GM21576 (cell line): Measurements from ENCODE around the gene SEC14L3.
"Not testable (repeated sequence)": the region's sequence is repeated elsewhere in the genome, so short reads cannot be mapped to it uniquely, and the experiment has no call there.

ENCODE experiments used
- ATAC-seq: cut with Tn5 transposase; IDR thresholded peaks from one replicate; pipeline ENCODE4 v1.9.1; 2021; ENCODE audit warnings: mild to moderate bottlenecking, moderate library complexity; ENCODE audit not compliant: unreplicated experiment

The SEC14L3 gene

DNA sequence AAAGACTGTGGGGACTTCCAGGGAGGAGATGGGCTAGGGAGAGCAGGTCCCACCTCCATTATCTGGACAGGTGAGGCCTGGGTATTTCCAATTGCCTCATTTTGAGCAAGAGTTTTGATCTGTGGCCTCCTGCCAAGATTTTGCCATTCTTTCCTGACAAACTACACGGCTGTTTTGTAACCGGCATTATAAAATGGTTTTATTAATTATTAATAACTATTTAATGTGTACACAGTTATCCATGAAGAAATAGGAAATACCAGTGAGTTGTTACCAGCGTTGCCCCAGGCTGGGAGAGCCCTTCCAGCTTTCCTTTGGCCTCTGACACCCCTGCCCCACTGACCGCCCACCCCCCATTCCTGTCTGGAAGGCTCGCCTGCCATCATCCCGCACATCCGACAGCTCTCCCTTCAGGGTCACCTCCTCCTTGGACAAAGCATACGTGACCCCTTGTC is 14.9 kb upstream of the SEC14L3 start:
- ATAC-seq: no peak

DNA sequence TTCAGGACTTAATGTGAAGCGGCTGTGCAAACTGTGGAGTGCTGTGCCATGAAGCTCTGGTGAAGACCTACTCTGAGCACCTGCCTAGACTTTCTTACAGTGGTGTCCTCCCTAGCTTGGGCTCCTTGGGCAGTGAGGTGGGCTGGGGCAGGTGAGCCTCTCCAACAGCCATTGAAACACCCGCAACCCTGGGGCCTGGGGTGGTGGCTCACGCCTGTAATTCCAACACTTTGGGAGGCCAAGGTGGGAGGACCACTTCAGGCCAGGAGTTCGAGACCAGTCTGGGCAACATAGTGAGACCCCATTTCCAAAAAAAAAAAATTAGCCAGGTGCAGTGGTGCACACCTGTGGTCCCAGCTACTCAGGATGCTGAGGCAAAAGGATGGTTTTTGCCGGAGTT is 14.3 kb upstream of the SEC14L3 start:
- no peak for ATAC-seq

- ATAC-seq: no peak
Observed at GRCh38 chr22:30485362-30485988, 13.7 kb upstream of the SEC14L3 start.

GRCh38 chr22:30483169-30483568 is 11.4 kb upstream of the SEC14L3 start:
- ATAC-seq: no peak

GRCh38 chr22:30481711-30482110 is 9.9 kb upstream of the SEC14L3 start:
- ATAC-seq: no peak

DNA sequence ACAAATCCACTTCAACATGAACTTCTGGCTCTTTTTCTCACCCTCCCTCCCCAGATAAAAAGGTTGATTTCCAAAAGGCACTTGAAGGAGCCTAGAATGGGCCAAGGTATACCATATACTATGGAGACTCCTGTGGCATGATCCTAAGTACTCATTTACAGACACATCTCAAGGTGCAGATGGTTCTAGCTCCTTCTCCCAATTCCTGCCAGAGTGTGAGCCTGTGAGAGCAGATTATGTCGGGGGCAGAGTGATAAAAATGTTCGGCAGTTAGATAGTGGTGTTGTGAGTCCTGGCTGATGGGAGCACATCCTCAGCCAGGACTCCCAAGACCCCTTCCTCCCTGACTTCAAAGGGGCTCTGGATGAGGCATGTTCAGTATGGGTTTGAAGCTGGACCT is 8.2 kb upstream of the SEC14L3 start:
- ATAC-seq: no peak

DNA sequence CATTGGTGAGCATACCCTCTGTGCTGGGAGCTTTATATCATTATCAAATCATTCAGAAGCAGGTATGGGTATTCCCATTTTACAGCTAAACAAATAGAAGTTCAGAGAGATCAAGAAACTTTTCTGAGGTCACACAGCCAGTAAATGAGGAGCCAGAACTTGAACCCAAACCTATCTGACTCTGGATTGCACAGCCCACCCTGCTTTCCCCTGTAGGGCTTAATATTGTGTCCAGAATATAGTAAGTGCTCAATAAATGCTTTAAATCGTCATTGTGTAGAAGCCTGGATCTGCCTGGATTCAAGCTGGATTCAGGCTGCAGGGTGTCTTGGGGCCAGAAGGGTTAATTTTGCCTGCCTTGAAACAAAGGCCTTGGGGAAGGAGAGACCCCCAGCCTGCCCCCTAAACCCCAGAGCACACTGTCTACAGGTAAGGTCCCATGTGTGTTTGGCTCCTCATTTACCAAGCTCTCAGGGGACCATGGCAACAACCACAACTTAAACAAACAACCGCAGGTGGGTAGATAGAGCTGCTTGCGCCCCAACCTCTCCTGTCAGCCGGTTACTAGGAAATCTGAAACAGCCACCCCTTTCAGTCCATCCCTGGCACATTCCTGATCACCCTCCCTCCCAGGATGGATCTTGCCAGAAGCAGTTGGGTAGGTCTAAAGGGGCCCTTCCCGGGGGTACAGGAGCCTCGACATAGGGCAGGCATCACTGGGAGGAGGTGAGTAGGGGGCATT is 3.0 kb upstream of the SEC14L3 start:
- no peak for ATAC-seq

DNA sequence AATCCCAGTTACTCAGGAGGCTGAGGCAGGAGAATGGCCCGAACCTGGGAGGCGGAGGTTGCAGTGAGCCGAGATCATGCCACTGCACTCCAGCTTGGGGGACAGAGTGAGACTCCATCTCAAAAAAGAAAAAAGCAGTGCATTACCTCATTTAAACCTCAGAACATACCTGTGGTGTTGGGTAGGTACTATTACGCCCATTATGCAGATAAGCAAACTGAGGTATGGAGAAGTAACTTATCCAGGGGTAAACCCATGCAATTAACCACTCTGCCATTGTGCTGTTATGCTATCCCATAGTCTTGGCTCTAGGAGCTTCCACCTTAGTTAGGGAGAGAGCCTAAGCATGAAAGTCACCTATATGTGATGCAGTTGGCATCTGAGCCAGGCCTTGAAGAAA is 2.3 kb upstream of the SEC14L3 start:
- no peak for ATAC-seq

GRCh38 chr22:30472994-30473720 is 1.3 kb upstream of the SEC14L3 start:
- ATAC-seq: no peak

- no peak for ATAC-seq
Observed at GRCh38 chr22:30470655-30471054, 1.2 kb downstream of the SEC14L3 start.

- no peak for ATAC-seq
Observed at GRCh38 chr22:30469165-30469564, 2.7 kb downstream of the SEC14L3 start.

- not testable (repeated sequence) for ATAC-seq
Observed at GRCh38 chr22:30460555-30460954, 11.3 kb downstream of the SEC14L3 start.

DNA sequence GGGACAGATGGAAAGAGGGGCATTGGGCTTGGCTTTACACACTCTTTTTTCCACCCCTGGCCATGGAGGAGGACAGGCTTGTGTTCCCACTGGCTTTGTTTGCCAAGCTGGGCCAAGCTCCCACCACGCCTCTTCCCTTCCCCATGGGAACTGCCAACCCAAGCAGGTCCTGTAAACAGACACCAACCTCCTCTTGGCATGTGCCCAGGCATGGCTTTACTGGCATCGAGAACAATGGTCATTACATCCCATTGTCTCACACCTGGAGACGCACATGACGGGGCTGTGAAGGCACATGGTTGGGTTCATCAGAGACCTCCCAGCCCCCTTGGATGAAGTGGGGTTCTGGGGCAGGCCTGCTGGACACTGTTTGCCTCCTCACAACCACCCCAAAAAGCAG is 11.7 kb downstream of the SEC14L3 start:
- no peak for ATAC-seq

GRCh38 chr22:30459181-30460052 is 12.4 kb downstream of the SEC14L3 start:
- no peak for ATAC-seq

GRCh38 chr22:30457981-30458380 is 13.8 kb downstream of the SEC14L3 start:
- no peak for ATAC-seq

GRCh38 chr22:30455075-30455840 is 16.6 kb downstream of the SEC14L3 start:
- no peak for ATAC-seq

GRCh38 chr22:30453731-30454510 is 17.9 kb downstream of the SEC14L3 start:
- ATAC-seq: no peak

DNA sequence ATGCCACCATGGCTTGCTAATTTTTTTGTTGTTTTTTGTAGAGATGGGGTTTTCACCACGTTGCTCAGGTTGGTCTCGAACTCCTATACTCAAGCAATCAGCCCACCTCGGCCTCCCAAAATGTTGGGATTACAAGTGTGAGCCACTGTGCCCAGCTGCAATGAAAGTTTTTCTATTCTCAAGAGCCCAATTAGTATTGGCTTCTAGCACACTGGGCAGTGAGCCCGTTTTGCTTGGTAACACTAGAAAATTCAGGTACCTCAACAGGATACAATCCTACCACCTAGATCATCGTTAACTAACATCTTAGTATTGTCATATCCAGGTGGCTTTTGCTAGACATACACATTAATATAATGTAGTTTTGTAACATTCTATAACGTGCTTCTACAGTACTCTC is 19.0 kb downstream of the SEC14L3 start:
- no peak for ATAC-seq

DNA sequence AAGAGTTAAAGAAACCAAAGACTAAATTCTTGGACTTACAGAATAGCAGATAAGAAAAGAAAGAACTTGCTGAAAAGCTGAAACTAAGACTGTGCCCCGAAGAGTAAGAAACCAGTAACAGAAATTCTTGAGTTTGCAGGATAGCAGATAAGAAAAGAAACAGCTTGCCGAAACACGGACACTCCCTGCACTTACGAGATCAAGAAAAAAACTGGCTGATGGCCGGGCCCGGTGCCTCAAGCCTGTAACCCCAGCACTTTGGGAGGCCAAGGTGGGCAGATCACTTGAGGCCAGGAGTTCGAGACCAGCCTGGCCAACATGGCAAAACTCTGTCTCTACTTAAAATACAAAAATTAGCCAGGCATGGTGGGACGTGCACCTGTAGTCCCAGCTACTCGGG is 20.3 kb downstream of the SEC14L3 start:
- not testable (repeated sequence) for ATAC-seq
